Testis (tissue), 3 donors: ENCODE measurements around the gene DNAJB6. TPM values are rescaled to one million over a fixed set of nuclear protein-coding genes. Genes with fewer than 3 reads are reported as not detected.
A peak's percentile ranks its signal among the peaks of the same experiment; 100 is the strongest.

Experiments
- DNase-seq: peaks from one replicate; pipeline ENCODE4 v3.0.0-alpha.2; 2019
- H3K27ac ChIP-seq, 2 donors: fragments of 200-600 bp; sonication (generic); one replicate each; pipeline ENCODE4 v1.5.1; 2019
- H3K27me3 ChIP-seq: fragments of 200-600 bp; sonication (generic); one replicate; pipeline ENCODE4 v1.5.1; 2019
- H3K36me3 ChIP-seq: fragments of 200-600 bp; sonication (generic); one replicate; pipeline ENCODE4 v1.5.1; 2017; ENCODE audit warnings: low read depth; ENCODE audit errors: missing control alignments
- H3K4me1 ChIP-seq: fragments of 200-600 bp; sonication (generic); one replicate; pipeline ENCODE4 v1.5.1; 2019
- H3K4me3 ChIP-seq, 2 donors: fragments of 200-600 bp; sonication (generic); one replicate each; pipeline ENCODE4 v1.5.1; 2017 to 2019
- H3K9me3 ChIP-seq: fragments of 200-600 bp; sonication (generic); one replicate; pipeline ENCODE4 v1.5.1; 2017
- POLR2A ChIP-seq: fragments of 450-650 bp; IDR thresholded peaks from one replicate; pipeline ENCODE4 v1.6.1; 2017; ENCODE audit warnings: antibody characterized with exemption, mild to moderate bottlenecking, moderate library complexity
- WGBS, 2 donors: methylation state at CpG; one replicate each; pipeline ENCODE4 v1.1.5; 2018; 5-methylcytosine and 5-hydroxymethylcytosine counted together
- intact Hi-C: fragments of 100-400 bp; cut with DNase I; formaldehyde crosslinking; loops from one replicate; pipeline ENCODE4 v1.15.1; 2023; ENCODE audit warnings: low total_unique reads
- polyA plus RNA-seq: library from polyadenylated mRNA; stranded (reverse); fragments of 350-450 nt; fragmentation: Illumina TruSeq; extraction: RNeasy Lipid Tissue Mini Kit (QIAGEN cat#74804); gene quantifications from one replicate; pipeline ENCODE4 v1.2.3, GENCODE V29; 2014; ENCODE audit warnings: low read depth, low replicate concordance; ENCODE audit not compliant: insufficient read depth
- total RNA-seq, 2 donors: library from RNA; depleted of rRNA; stranded (reverse); fragments of >200 nt; gene quantifications; one replicate each; pipeline ENCODE4 v1.2.3, GENCODE V29; 2016
- TF ChIP-seq, protein P1 (sequence below), 3 experiments: fragments of 450-650 bp in 2 of 3; fragments of 200-600 bp in 1 of 3; sonication (generic) in 1 of 3; IDR thresholded peaks; one replicate each; pipeline ENCODE4 v1.5.1; 2016 to 2019; ENCODE audit warnings: antibody characterized with exemption in 3 of 3, mild to moderate bottlenecking in 2 of 3, moderate library complexity in 1 of 3

DNAJB6 gene
- total and polyA plus RNA-seq, 3 donors from 2014 or later = 154 to 262 (median 172) TPM

DNA sequence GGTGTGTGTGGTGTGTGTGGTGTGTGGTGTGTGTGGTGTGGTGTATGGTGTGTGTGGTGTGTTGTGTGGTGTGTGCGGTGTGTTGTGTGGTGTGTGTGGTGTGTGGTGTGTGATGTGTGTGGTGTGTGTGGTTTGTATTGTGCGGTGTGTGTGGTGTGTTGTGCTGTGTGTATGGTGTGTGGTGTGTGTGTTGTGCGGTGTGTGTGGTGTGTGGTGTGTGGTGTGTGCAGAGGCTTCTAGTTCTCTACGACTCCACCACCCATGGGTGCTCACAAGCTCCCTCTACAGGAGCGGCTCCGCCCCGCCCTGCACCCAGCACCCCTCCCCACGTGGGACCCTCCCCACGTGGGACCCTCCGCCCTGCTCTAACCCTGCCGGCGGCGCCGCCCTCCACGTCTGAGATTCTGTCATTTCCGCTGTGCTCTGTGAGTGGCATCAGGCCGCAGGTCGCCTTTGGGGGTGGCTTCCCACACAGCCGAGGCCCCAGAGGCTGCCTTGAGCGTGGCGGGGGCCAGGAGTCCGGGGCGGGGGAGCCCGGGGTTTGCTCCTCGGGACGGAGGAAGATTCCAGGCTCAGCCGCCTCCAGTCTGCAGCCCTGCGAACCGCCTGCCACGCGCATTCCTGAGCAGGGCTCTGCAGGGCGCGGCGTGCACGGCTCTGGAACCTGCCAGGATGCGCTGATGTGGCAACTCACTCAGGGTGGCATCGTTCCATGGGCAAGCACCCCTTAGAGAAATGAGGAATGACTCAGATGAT is 37.0 kb upstream of the DNAJB6 start:
- no peak for DNase-seq
- no peak overlapping the region for H3K27ac ChIP-seq
- intact Hi-C loops = no loop called here
- 63 to 68% methylated on average over 4 to 36 of the region's 37 CpGs for WGBS, 2 donors
- peak overlapping the region in 1 of 2 donors; percentile 15 for H3K4me3 ChIP-seq
- H3K9me3 ChIP-seq = no peaks in the 10 kb centered on the region
- H3K36me3 ChIP-seq = no peaks in the 10 kb centered on the region
- TF ChIP-seq, protein P1, sequence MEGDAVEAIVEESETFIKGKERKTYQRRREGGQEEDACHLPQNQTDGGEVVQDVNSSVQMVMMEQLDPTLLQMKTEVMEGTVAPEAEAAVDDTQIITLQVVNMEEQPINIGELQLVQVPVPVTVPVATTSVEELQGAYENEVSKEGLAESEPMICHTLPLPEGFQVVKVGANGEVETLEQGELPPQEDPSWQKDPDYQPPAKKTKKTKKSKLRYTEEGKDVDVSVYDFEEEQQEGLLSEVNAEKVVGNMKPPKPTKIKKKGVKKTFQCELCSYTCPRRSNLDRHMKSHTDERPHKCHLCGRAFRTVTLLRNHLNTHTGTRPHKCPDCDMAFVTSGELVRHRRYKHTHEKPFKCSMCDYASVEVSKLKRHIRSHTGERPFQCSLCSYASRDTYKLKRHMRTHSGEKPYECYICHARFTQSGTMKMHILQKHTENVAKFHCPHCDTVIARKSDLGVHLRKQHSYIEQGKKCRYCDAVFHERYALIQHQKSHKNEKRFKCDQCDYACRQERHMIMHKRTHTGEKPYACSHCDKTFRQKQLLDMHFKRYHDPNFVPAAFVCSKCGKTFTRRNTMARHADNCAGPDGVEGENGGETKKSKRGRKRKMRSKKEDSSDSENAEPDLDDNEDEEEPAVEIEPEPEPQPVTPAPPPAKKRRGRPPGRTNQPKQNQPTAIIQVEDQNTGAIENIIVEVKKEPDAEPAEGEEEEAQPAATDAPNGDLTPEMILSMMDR (IDR thresholded peaks at IDR 0.05) = no peak
- TF ChIP-seq POLR2A = no peak
- H3K4me1 ChIP-seq = no peaks in the 10 kb centered on the region
- no peaks in the 10 kb centered on the region for H3K27me3 ChIP-seq

DNA sequence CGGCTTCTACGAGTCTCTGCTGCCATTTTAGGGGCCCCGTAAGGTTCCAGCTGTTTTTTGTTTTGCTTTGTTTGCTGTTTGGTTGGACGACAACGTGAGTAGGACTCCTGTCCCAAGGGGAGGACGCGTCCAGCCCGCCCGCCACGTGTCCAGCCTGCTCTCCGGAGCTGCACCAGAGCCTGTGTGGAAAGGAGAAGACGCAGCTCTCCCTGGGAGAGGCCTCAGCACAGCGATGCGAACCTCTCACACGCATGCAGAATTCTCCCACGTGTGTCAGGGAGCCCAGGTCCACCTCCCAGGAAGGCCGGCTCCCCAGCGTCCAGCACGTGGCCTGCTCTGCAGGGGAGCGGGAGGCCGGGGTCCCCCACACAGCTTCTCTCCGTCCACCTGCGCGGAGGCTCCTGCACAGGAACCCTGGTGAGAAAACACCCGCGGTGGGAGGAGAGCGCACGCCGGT is 36.4 kb upstream of the DNAJB6 start:
- no peak for DNase-seq
- H3K27me3 ChIP-seq = no peaks in the 10 kb centered on the region
- H3K36me3 ChIP-seq = no peaks in the 10 kb centered on the region
- 50 to 68% methylated on average over 7 to 22 of the region's 29 CpGs for WGBS, 2 donors
- H3K4me1 ChIP-seq = no peaks in the 10 kb centered on the region
- peak overlapping the region in 1 of 2 donors; percentile 15 for H3K4me3 ChIP-seq
- TF ChIP-seq POLR2A = no peak
- TF ChIP-seq, protein P1 (IDR thresholded peaks at IDR 0.05) = no peak
- H3K9me3 ChIP-seq = no peaks in the 10 kb centered on the region
- intact Hi-C loops = no loop called here
- no peak overlapping the region for H3K27ac ChIP-seq

DNA sequence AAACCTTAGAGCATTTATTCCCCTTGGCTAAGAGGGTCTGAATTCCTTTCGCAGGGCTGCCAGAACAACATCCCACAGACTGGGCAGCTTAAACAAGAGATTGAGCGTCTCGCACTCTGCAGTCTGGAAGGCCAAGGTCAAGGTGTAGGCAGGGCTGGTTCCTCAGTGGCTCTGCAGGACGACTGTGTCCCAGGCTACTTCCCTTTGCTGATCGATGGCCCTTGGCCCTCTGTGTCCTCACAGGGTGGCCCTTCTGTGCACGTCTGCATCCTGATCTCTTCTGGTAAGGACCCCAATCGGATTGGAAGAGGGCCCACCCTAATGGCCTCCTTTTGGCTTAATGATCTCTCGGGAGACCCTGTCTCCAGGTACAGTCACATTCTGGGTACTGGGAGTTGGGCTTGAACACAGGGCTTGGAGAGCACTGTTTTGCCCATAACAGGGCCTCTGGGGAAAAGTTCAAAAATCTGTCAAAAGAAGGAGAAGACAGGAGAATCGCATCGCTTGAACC is 35.1 kb upstream of the DNAJB6 start:
- no peaks in the 10 kb centered on the region for H3K9me3 ChIP-seq
- intact Hi-C loops = no loop called here
- no peaks in the 10 kb centered on the region for H3K36me3 ChIP-seq
- H3K4me3 ChIP-seq = no peak overlapping the region
- H3K27ac ChIP-seq = no peak overlapping the region
- no peak for DNase-seq
- TF ChIP-seq, protein P1 (IDR thresholded peaks at IDR 0.05) = no peak
- TF ChIP-seq POLR2A = no peak
- no peaks in the 10 kb centered on the region for H3K27me3 ChIP-seq
- 74 to 81% methylated on average over 5 to 10 of the region's 10 CpGs for WGBS, 2 donors
- H3K4me1 ChIP-seq = no peaks in the 10 kb centered on the region

DNA sequence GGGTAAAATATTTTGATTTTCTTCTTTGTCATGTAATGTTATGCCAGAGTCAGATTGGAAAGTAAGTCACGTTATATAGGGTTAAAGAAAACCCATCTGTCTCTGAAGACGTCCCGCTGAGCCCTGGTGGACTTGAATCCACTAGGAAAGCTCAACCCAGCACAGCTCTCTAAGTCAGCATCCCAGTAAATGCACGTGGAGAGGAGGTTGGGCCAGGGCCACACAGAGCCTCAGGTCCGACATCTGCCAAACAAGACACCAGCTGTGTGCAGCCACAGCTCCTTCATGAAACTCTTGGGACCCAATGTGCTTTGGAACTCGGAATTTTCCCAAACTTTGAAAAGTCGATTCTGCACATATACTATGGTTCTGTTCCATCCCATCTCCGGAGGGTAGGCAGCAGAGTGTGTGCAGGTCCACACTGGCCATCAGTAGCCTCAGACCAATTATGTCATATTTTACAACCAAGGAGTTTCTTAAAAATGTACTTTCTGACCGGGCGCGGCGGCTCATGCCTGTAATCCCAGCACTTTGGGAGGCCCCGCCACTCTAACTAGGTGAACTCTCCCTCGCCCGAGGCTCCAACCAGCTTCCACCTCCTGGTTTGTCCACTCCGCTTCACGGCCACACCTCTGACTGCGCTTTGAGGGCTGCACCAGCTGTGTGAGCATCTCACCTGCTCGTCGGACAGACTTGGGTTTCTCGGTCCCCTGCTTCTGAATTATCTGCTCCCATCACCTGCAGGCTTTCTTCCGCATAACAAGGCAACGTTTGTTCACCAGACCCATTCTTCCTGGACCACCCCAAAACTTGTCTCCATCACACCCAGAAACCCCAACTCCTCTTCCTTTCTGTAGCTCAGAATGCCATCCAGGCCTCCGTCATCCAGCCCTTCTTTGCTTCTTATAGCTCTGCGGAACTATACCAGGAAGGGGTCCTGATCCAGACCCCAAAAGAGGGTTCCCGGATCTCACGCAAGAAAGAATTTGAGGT is 29.7 kb upstream of the DNAJB6 start:
- H3K4me1 ChIP-seq = no peaks in the 10 kb centered on the region
- 75 to 85% methylated on average over 26 to 27 of the region's 27 CpGs for WGBS, 2 donors
- intact Hi-C loops = no loop called here

More for the DNA sequence above, 29.7 kb upstream of the DNAJB6 start:
- Histone ChIP-seq H3K27me3 (no peaks in the 10 kb centered on the region), H3K36me3 (no peaks in the 10 kb centered on the region), H3K9me3 (no peaks in the 10 kb centered on the region), H3K27ac (no peak overlapping the region), H3K4me3 (no peak overlapping the region)
- TF ChIP-seq, protein P1 (IDR thresholded peaks at IDR 0.05) = no peak
- TF ChIP-seq POLR2A = no peak
- peak; percentile 31 for DNase-seq
